HCT116 (cell line): ENCODE data around the gene CHAC1. TPM values are rescaled to one million over a fixed set of nuclear protein-coding genes. Genes with fewer than 3 reads are reported as not detected.

Source experiments
- ATAC-seq: fragments of 200-7000 bp; cut with Tn5 transposase; 2 replicates; pipeline ENCODE4 v1.9.1; 2020; ENCODE audit warnings: mild to moderate bottlenecking, moderate library complexity
- BruUV-seq: library from RNA; stranded (reverse); fragments of 400-500 nt; replicated peaks from 2 replicates; lab custom pipeline; 2021; lab: Mats Ljungman, UMichigan
- CTCF ChIA-PET: fragments of 300-600 bp; sonication (Branson Sonifier 250); formaldehyde crosslinking; loops from one replicate; lab custom pipeline; 2021; ENCODE audit warnings: antibody characterized with exemption; lab: Charles Lee
- POLR2A ChIA-PET: fragments of 300-600, 350-600 bp; sonication (Branson Sonifier 250); formaldehyde crosslinking; loops from one replicate; lab custom pipeline; 2021; ENCODE audit warnings: antibody characterized with exemption; lab: Charles Lee
- RAD21 ChIA-PET, 2 experiments: fragments of 300-600 bp; sonication (Branson Sonifier 250); formaldehyde crosslinking; loops; one replicate each; lab custom pipeline; 2023; ENCODE audit warnings: low total read pairs in 2 of 2; ENCODE audit not compliant: uncharacterized antibody in 2 of 2, unreplicated experiment in 2 of 2, low non-redundant PET in 1 of 2; lab: Charles Lee
- DNase-seq: peaks from one replicate; pipeline ENCODE4 v3.0.0-alpha.2; 2010; ENCODE audit warnings: low read depth, low spot score
- H2AFZ ChIP-seq: fragments of 200-600 bp; shearing (Covaris generic), sonication (generic); 2 replicates; pipeline ENCODE4 v1.6.1; 2017; ENCODE audit warnings: low read depth, mixed run types, mixed read lengths, antibody characterized with exemption, low read length; ENCODE audit not compliant: poor library complexity, severe bottlenecking
- H3K27ac ChIP-seq: 2 replicates; pipeline ENCODE4 v1.5.1; 2012; ENCODE audit warnings: low read depth, low read length
- H3K27me3 ChIP-seq: fragments of 200-600 bp; sonication (generic); 2 replicates; pipeline ENCODE4 v1.6.1; 2016; ENCODE audit warnings: mixed run types, low read length, mixed read lengths; ENCODE audit not compliant: insufficient read depth
- H3K36me3 ChIP-seq, 2 experiments: fragments of 200-500 bp in 1 of 2; fragments of 200-600 bp in 1 of 2; sonication (Bioruptor generic) in 1 of 2; sonication (generic) in 1 of 2; 2 replicates each; pipeline versions ENCODE4 v1.5.1 to v1.6.1; 2014 to 2016; ENCODE audit warnings: low read length in 2 of 2, inconsistent platforms in 1 of 2, mixed read lengths in 1 of 2, mixed run types in 1 of 2; ENCODE audit not compliant: insufficient read depth in 2 of 2, control insufficient read depth in 1 of 2
- H3K4me1 ChIP-seq, 2 experiments: fragments of 200-600 bp in 1 of 2; sonication (generic) in 1 of 2; 2 replicates each; pipeline versions ENCODE4 v1.5.1 to v1.6.1; 2012 to 2017; ENCODE audit warnings: low read length in 2 of 2, inconsistent platforms in 1 of 2, mild to moderate bottlenecking in 1 of 2, mixed read lengths in 1 of 2, mixed run types in 1 of 2, moderate library complexity in 1 of 2; ENCODE audit not compliant: insufficient read depth in 2 of 2, control insufficient read depth in 1 of 2
- H3K4me2 ChIP-seq: fragments of 200-600 bp; sonication (generic); 2 replicates; pipeline ENCODE4 v1.6.1; 2017; ENCODE audit warnings: mixed run types, low read length, mixed read lengths
- H3K4me3 ChIP-seq, 2 experiments: fragments of 200-600 bp in 1 of 2; sonication (generic) in 1 of 2; replicated peaks in 1 of 2; 2 replicates each; pipeline ENCODE4 v1.5.1; 2011 to 2016; ENCODE audit warnings: low read length in 2 of 2, control low read depth in 1 of 2, low read depth in 1 of 2, mild to moderate bottlenecking in 1 of 2, mixed read lengths in 1 of 2, mixed run types in 1 of 2
- H3K79me2 ChIP-seq: fragments of 200-600 bp; sonication (generic); 2 replicates; pipeline ENCODE4 v1.6.1; 2017; ENCODE audit warnings: mild to moderate bottlenecking, mixed run types, low read length, moderate library complexity, mixed read lengths; ENCODE audit not compliant: insufficient read depth
- H3K9ac ChIP-seq: fragments of 200-600 bp; sonication (generic); 2 replicates; pipeline ENCODE4 v1.6.1; 2016; ENCODE audit warnings: low read length, mixed read lengths
- H3K9me2 ChIP-seq: fragments of 200-600 bp; sonication (generic), shearing (Covaris generic); 2 replicates; pipeline ENCODE4 v1.6.1; 2017; ENCODE audit warnings: mixed run types, mild to moderate bottlenecking, moderate library complexity; ENCODE audit not compliant: insufficient read depth
- H3K9me3 ChIP-seq, 2 experiments: fragments of 200-500 bp in 1 of 2; fragments of 200-600 bp in 1 of 2; sonication (Bioruptor generic) in 1 of 2; sonication (generic) in 1 of 2; 2 replicates each; pipeline ENCODE4 v1.6.1; 2014 to 2017; ENCODE audit warnings: low read length in 2 of 2, mixed read lengths in 2 of 2, inconsistent platforms in 1 of 2, low read depth in 1 of 2, mild to moderate bottlenecking in 1 of 2, mixed run types in 1 of 2, moderate library complexity in 1 of 2; ENCODE audit not compliant: control insufficient read depth in 1 of 2, insufficient read depth in 1 of 2
- H4K20me1 ChIP-seq: fragments of 200-600 bp; sonication (generic), shearing (Covaris generic); 2 replicates; pipeline ENCODE4 v1.6.1; 2017; ENCODE audit warnings: mixed run types, mild to moderate bottlenecking, moderate library complexity; ENCODE audit not compliant: insufficient read depth
- CEBPB ChIP-seq: IDR thresholded peaks from 2 replicates; pipeline ENCODE4 v1.6.1; 2012; ENCODE audit warnings: low read depth
- CTCF ChIP-seq, 3 experiments: fragments of 200-600 bp in 1 of 3; sonication (generic) in 1 of 3; IDR thresholded peaks in 2 of 3; conservative IDR thresholded peaks in 1 of 3; 2 replicates each; pipeline ENCODE4 v1.5.1; 2012 to 2017; ENCODE audit warnings: low read depth in 2 of 3, low read length in 2 of 3, antibody characterized with exemption in 1 of 3, borderline replicate concordance in 1 of 3, control low read depth in 1 of 3, mild to moderate bottlenecking in 1 of 3, mixed read lengths in 1 of 3, mixed run types in 1 of 3, moderate library complexity in 1 of 3; ENCODE audit not compliant: insufficient read depth in 1 of 3
- EGR1 ChIP-seq: IDR thresholded peaks from 2 replicates; pipeline ENCODE4 v1.6.1; 2012; ENCODE audit warnings: low read depth
- ELF1 ChIP-seq: IDR thresholded peaks from 2 replicates; pipeline ENCODE4 v1.6.1; 2012; ENCODE audit warnings: low read depth, borderline replicate concordance
- EZH2 ChIP-seq: fragments of 200-600 bp; sonication (generic); IDR thresholded peaks from 2 replicates; pipeline ENCODE4 v1.6.1; 2017; ENCODE audit warnings: antibody characterized with exemption, mixed run types
- EZH2phosphoT487 ChIP-seq: fragments of 200-600 bp; IDR thresholded peaks from 2 replicates; pipeline ENCODE4 v1.6.1; 2018; ENCODE audit warnings: antibody characterized with exemption, borderline replicate concordance
- JUND ChIP-seq: IDR thresholded peaks from 2 replicates; pipeline ENCODE4 v1.6.1; 2012
- MAX ChIP-seq: IDR thresholded peaks from 2 replicates; pipeline ENCODE4 v1.6.1; 2012
- POLR2AphosphoS5 ChIP-seq: IDR thresholded peaks from 2 replicates; pipeline ENCODE4 v1.6.1; 2011; ENCODE audit warnings: mild to moderate bottlenecking, low read depth, low read length, moderate library complexity
- SIN3A ChIP-seq: IDR thresholded peaks from 2 replicates; pipeline ENCODE4 v1.6.1; 2012; ENCODE audit warnings: low read depth
- SP1 ChIP-seq: IDR thresholded peaks from 2 replicates; pipeline ENCODE4 v1.6.1; 2012; ENCODE audit warnings: low read depth
- SRF ChIP-seq: IDR thresholded peaks from 2 replicates; pipeline ENCODE4 v1.6.1; 2012; ENCODE audit warnings: low read depth
- YY1 ChIP-seq: IDR thresholded peaks from 2 replicates; pipeline ENCODE4 v1.6.1; 2011; ENCODE audit warnings: low read length, low read depth, moderate library complexity, mild to moderate bottlenecking; ENCODE audit not compliant: insufficient replicate concordance; ENCODE audit errors: extremely low read depth
- ZFX ChIP-seq: fragments of 450-650 bp; IDR thresholded peaks from 2 replicates; pipeline ENCODE4 v1.6.1; 2017
- intact Hi-C: fragments of 100-400 bp; cut with micrococcal nuclease; formaldehyde crosslinking; loops from 2 replicates; pipeline ENCODE4 v1.10.0; 2022
- total RNA-seq: library from RNA; stranded (reverse); gene quantifications from one replicate; pipeline ENCODE4 v1.2.1, GENCODE V29; 2021; ENCODE audit not compliant: unreplicated experiment
- TF ChIP-seq, protein P1 (sequence below): IDR thresholded peaks from 2 replicates; pipeline ENCODE4 v1.6.1; 2012; ENCODE audit warnings: low read depth
- TF ChIP-seq, protein P2 (sequence below): IDR thresholded peaks from 2 replicates; pipeline ENCODE4 v1.6.1; 2012

The CHAC1 gene
- total RNA-seq, 1 experiment from 2014 or later = 58.9 TPM

DNA sequence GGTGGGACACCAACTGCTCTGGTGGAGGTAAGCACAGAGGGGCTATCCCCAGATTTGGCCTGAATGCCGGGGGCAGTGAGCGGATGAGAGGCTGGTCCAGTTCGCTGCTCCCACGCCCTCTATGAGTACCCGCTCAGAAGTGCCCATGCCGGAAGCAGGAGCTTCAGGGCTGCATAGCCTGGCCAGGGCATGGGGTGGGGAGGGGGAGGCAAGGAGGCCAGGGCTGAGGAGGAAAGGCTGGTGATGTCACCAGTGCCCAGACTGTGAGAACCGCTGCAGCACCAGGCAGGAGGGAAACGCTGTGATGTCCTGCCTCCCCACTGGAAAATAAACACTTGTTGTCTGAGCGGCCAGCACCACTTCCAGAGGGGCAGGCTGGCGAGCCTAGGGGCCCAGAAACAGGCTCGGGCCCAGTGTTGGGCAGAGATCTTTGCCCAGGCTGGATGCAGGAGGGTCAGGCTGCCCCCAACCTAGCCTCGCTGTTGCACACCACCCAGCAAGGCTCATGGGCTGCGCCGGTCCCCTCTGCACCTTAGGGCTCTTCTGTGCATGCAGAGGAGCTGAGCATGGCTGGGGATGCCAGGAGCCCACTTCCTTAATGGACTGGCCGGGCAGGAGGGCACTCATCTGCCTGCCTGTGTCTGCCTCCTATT is 35.0 kb upstream of the CHAC1 start:
- Histone ChIP-seq H2AFZ (no peak overlapping the region), H3K9me2 (no peaks in the 10 kb centered on the region), H3K36me3 (no peaks in the 10 kb centered on the region), H3K79me2 (no peaks in the 10 kb centered on the region), H3K9ac (no peak overlapping the region), H3K27me3 (no peaks in the 10 kb centered on the region), H3K4me2 (no peak overlapping the region), H3K4me3 (no peak overlapping the region), H3K4me1 (no peaks in the 10 kb centered on the region), H4K20me1 (no peaks in the 10 kb centered on the region), H3K9me3 (no peaks in the 10 kb centered on the region), H3K27ac (no peak overlapping the region)
- BruUV-seq = no TSS peak
- no peak for DNase-seq
- CTCF ChIA-PET = interaction anchor here (0.8 to 1.0 kb wide), 2 partner anchors 24 to 266 kb away, joined by 3 read pairs; partner anchors contain the start of gene VPS18
- intact Hi-C loops = no loop called here
- RAD21 ChIA-PET = no interaction called here
- no peak for ATAC-seq
- POLR2A ChIA-PET = interaction anchor here (0.7 to 2.6 kb wide), 2 partner anchors 10 to 300 kb away, joined by 4 to 11 read pairs; partner anchors contain the start of gene DLL4
- TF ChIP-seq YY1 (no peak), SIN3A (no peak), EZH2 (no peak), EGR1 (no peak), EZH2phosphoT487 (no peak), JUND (no peak), ZFX (no peak), CEBPB (no peak), CTCF (IDR thresholded peaks at IDR 0.05 in 2 of 3, conservative IDR thresholded peaks at IDR 0.05 in 1 of 3; ENCODE audit: borderline replicate concordance in 1 of 3, insufficient read depth in 1 of 3, low read depth in 2 of 3, low read length in 2 of 3) (no peak), SP1 (no peak), POLR2AphosphoS5 (no peak), MAX (no peak), SRF (no peak), ELF1 (no peak)
- TF ChIP-seq, protein P1, sequence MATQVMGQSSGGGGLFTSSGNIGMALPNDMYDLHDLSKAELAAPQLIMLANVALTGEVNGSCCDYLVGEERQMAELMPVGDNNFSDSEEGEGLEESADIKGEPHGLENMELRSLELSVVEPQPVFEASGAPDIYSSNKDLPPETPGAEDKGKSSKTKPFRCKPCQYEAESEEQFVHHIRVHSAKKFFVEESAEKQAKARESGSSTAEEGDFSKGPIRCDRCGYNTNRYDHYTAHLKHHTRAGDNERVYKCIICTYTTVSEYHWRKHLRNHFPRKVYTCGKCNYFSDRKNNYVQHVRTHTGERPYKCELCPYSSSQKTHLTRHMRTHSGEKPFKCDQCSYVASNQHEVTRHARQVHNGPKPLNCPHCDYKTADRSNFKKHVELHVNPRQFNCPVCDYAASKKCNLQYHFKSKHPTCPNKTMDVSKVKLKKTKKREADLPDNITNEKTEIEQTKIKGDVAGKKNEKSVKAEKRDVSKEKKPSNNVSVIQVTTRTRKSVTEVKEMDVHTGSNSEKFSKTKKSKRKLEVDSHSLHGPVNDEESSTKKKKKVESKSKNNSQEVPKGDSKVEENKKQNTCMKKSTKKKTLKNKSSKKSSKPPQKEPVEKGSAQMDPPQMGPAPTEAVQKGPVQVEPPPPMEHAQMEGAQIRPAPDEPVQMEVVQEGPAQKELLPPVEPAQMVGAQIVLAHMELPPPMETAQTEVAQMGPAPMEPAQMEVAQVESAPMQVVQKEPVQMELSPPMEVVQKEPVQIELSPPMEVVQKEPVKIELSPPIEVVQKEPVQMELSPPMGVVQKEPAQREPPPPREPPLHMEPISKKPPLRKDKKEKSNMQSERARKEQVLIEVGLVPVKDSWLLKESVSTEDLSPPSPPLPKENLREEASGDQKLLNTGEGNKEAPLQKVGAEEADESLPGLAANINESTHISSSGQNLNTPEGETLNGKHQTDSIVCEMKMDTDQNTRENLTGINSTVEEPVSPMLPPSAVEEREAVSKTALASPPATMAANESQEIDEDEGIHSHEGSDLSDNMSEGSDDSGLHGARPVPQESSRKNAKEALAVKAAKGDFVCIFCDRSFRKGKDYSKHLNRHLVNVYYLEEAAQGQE = no peak
- TF ChIP-seq, protein P2, sequence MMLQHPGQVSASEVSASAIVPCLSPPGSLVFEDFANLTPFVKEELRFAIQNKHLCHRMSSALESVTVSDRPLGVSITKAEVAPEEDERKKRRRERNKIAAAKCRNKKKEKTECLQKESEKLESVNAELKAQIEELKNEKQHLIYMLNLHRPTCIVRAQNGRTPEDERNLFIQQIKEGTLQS = no peak
